NCI-H2107 treated with DMSO at 0.1 percent for 48 hours (cell line): ENCODE data around the gene RIPOR1.

Experiments used
- DNase-seq: peaks from one replicate; lab custom pipeline; 2025; ENCODE audit not compliant: unreplicated experiment; lab: John Stamatoyannopoulos, UW

RIPOR1 gene

GRCh38 chr16:67549936-67550335 is 21.3 kb downstream of the RIPOR1 start:
- DNase-seq: no peak

GRCh38 chr16:67551091-67551490 is 22.5 kb downstream of the RIPOR1 start:
- no peak for DNase-seq

- no peak for DNase-seq
These were observed 23.3 kb downstream of the RIPOR1 start for GRCh38 chr16:67551972-67552371.

GRCh38 chr16:67552476-67552875 is 23.8 kb downstream of the RIPOR1 start:
- peak; percentile 32 for DNase-seq

- DNase-seq: no peak
These were observed 27.2 kb downstream of the RIPOR1 start for GRCh38 chr16:67555795-67556212.

GRCh38 chr16:67558859-67559258 is 30.2 kb downstream of the RIPOR1 start:
- DNase-seq: no peak

- no peak for DNase-seq
These were observed 32.3 kb downstream of the RIPOR1 start for GRCh38 chr16:67560827-67561342.

GRCh38 chr16:67561501-67561823 is 32.8 kb downstream of the RIPOR1 start:
- no peak for DNase-seq

GRCh38 chr16:67561824-67562525 is 33.3 kb downstream of the RIPOR1 start:
- peak; percentile 91 for DNase-seq

GRCh38 chr16:67562526-67562917 is 33.9 kb downstream of the RIPOR1 start, which contains the start of gene CTCF:
Gene CTCF, plus strand, starts transcription at chr16:67562526. Its CDS starts 48,307 bp downstream, at chr16:67610833.
- peak; percentile 62 for DNase-seq

GRCh38 chr16:67562918-67563707 is 34.5 kb downstream of the RIPOR1 start:
- no peak for DNase-seq

GRCh38 chr16:67563708-67564468 is 35.3 kb downstream of the RIPOR1 start:
- peak; percentile 74 for DNase-seq

GRCh38 chr16:67565470-67566100 is 37.0 kb downstream of the RIPOR1 start:
- no peak for DNase-seq

- DNase-seq: no peak
These were observed 42.8 kb downstream of the RIPOR1 start for GRCh38 chr16:67571464-67571863.

GRCh38 chr16:67571981-67572431 is 43.4 kb downstream of the RIPOR1 start:
- no peak for DNase-seq

- no peak for DNase-seq
These were observed 51.1 kb downstream of the RIPOR1 start for GRCh38 chr16:67579686-67580085.

GRCh38 chr16:67580202-67580601 is 51.6 kb downstream of the RIPOR1 start:
- no peak for DNase-seq

GRCh38 chr16:67593288-67593687 is 64.7 kb downstream of the RIPOR1 start:
- peak; percentile 14 for DNase-seq

- no peak for DNase-seq
These were observed 65.1 kb downstream of the RIPOR1 start for GRCh38 chr16:67593701-67594100.

GRCh38 chr16:67594256-67594915 is 65.8 kb downstream of the RIPOR1 start:
- no peak for DNase-seq
